ENCODE data around the gene TPM4. TPM values are rescaled to one million over a fixed set of nuclear protein-coding genes. Genes with fewer than 3 reads are reported as not detected.

The TPM4 gene
- total RNA-seq, 1 donor from 2014 or later, result 386 TPM

DNA sequence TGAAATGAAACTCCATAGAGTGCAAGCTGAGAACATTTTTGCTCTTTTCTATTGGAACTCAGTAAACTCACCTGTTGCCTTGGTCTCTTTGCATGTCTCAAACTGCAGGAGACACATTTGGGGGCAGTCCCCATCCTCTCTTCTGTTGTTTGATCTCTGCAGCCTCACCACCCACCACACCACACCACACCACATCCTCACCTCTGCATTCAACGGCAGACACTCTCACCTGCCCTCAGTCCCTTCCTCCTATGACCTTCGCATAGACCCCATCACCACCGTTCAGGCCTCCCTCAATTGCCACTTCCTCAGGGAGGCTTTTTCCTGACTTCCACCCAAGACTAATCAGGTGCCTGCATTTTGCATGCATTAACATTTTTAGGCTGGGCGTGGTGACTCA is 14.4 kb upstream of the TPM4 start:
- no peak for DNase-seq

DNA sequence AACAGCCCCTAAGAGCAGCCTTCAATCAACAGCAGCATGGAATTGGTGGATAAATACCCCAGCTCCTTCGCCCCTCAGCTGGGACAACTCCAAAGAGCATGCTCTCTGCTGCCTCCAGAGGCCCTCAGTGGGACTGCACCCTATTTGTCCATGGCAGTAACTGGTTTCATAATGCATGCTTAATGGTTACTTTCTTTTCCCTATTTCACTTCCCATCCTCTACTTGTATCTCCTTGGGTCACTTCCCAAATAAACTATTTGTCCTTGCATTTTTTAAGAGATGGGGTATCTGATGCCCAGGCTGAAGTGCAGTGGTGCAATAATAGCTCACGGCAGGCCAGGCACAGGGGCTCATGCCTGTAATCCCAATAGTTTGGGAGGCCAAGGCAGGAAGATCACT is 13.5 kb upstream of the TPM4 start:
- ATAC-seq (peak; percentile 81), DNase-seq (peak; percentile 81)
- TF ChIP-seq, protein P1, sequence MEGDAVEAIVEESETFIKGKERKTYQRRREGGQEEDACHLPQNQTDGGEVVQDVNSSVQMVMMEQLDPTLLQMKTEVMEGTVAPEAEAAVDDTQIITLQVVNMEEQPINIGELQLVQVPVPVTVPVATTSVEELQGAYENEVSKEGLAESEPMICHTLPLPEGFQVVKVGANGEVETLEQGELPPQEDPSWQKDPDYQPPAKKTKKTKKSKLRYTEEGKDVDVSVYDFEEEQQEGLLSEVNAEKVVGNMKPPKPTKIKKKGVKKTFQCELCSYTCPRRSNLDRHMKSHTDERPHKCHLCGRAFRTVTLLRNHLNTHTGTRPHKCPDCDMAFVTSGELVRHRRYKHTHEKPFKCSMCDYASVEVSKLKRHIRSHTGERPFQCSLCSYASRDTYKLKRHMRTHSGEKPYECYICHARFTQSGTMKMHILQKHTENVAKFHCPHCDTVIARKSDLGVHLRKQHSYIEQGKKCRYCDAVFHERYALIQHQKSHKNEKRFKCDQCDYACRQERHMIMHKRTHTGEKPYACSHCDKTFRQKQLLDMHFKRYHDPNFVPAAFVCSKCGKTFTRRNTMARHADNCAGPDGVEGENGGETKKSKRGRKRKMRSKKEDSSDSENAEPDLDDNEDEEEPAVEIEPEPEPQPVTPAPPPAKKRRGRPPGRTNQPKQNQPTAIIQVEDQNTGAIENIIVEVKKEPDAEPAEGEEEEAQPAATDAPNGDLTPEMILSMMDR (IDR thresholded peaks at IDR 0.05), result peak; percentile 88
- intact Hi-C loops (cut with DNase I), result no loop called here
- Histone ChIP-seq H3K36me3 (no peaks in the 10 kb centered on the region), H3K27ac (no peak overlapping the region), H3K4me3 (no peak overlapping the region), H3K4me1 (peaks cover 13% of the 10 kb centered on the region), H3K27me3 (no peaks in the 10 kb centered on the region), H3K9me3 (no peaks in the 10 kb centered on the region)

More for the DNA sequence above, 14.4 kb upstream of the TPM4 start:
- peaks cover 7% of the 10 kb centered on the region for H3K4me1 ChIP-seq
- no peaks in the 10 kb centered on the region for H3K27me3 ChIP-seq
- H3K36me3 ChIP-seq, result no peaks in the 10 kb centered on the region
- no peaks in the 10 kb centered on the region for H3K9me3 ChIP-seq
- intact Hi-C loops (cut with DNase I), result no loop called here
- ATAC-seq, result no peak
- TF ChIP-seq, protein P1 (IDR thresholded peaks at IDR 0.05), result no peak
- H3K4me3 ChIP-seq, result no peak overlapping the region
- no peak overlapping the region for H3K27ac ChIP-seq

DNA sequence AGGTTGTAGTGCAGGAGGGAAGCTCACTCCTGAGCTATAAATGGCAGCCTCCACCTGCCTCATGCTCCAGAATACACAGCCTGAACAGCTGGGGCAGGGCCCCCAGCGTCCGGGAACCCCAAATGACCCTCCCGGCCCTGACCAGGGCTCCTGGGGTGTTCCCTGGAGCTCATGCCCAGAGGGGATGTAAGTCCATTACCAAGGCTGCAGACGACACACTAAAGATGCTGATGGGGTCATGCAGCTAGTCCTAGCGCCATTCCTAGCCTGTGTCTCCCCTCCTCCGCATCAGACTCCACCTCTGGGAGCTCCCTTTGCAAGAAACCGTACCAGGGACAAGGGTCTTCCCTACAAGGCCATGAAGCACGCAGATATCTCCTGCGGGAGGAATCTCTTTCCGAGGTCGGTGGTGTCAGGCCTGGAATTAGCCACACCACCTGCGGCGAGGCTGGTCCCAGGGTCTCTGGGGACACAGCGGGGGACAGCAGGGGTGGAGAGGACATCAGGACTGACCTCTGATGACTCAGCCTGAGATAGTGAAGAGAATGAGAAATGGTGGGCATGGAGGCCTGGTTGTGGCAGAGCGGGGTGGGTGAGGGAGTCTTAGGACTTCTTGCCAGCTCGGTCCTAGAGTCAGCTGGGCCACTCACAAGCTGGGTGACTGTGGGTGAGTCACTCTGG is 11.9 kb upstream of the TPM4 start:
- no peak overlapping the region for H3K4me3 ChIP-seq
- H3K36me3 ChIP-seq, result no peaks in the 10 kb centered on the region
- H3K9me3 ChIP-seq, result no peaks in the 10 kb centered on the region
- DNase-seq, result no peak
- H3K27me3 ChIP-seq, result no peaks in the 10 kb centered on the region
- no peak overlapping the region for H3K27ac ChIP-seq
- intact Hi-C loops (cut with DNase I), result no loop called here
- no peak for ATAC-seq
- TF ChIP-seq, protein P1 (IDR thresholded peaks at IDR 0.05), result no peak
- H3K4me1 ChIP-seq, result peaks cover 13% of the 10 kb centered on the region

DNA sequence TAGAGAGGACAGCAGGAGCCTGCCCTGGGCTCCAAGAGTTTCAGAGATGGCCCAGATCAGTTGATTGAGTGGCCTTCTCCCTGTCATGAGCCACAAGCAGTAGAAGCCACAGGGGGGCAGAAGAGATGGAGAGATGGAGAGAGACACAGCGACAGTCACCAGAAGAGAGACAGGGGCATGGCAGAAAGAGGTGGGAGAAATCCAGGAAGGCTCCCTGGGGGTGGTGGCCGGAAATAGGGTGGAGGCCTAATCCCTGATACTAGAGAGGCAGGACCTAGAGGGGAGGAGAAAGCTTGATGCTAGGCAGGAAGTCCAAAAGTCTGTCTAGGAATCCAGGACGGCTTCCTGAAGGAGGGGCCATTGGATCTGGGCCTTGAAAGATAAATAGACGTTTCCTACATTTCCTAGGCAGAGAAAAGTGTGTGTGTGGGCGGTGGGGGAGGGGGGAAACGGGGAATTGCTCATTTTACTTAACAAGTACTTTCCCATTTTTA is 9.6 kb upstream of the TPM4 start:
- H3K4me3 ChIP-seq, result peak overlapping the region; percentile 50
- H3K27ac ChIP-seq, result peak overlapping the region; percentile 38
- TF ChIP-seq, protein P1 (IDR thresholded peaks at IDR 0.05), result peak; percentile 35
- DNase-seq, result no peak
- intact Hi-C loops (cut with DNase I), result no loop called here
- H3K4me1 ChIP-seq, result peaks cover 33% of the 10 kb centered on the region
- H3K36me3 ChIP-seq, result no peaks in the 10 kb centered on the region
- H3K27me3 ChIP-seq, result no peaks in the 10 kb centered on the region
- H3K9me3 ChIP-seq, result no peaks in the 10 kb centered on the region
- peak; percentile 52 for ATAC-seq

DNA sequence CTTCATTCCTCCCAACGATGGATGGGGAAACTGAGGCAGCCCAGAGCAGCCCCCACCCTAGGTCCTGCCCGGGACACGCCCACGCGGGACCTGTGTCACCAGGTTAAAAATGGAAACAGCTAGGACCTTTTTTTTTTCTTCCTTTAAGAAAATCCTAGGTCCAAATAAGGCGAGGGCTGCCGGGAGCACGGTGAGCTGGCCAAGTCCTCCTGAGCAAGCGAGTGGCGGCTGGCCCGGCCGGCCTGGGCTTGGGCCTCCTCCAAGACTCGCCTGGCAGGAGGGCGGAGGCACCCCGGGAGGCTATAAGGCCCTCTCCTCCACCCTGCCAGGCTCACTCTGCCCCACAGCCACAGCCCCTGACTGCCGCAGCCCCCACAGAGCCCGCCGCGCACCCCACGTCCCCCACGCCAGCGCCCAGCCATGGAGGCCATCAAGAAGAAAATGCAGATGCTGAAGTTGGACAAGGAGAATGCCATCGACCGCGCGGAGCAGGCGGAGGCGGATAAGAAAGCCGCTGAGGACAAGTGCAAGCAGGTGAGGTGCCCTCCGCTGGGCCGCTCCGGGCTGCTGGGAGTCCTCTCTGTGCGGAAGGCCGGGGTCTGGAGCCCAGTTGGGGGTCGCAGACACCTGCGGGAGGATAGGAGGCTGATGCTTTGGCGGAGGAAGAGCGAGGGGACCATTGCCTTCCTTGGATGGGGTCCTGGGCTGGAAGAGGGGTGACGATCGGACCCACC is 8.9 kb upstream of the TPM4 start:
- peak; percentile 88 for DNase-seq
- intact Hi-C loops (cut with DNase I), result no loop called here
- TF ChIP-seq, protein P1 (IDR thresholded peaks at IDR 0.05), result no peak
- ATAC-seq, result peak; percentile 60
- peak overlapping the region; percentile 50 for H3K4me3 ChIP-seq
- no peaks in the 10 kb centered on the region for H3K36me3 ChIP-seq
- no peaks in the 10 kb centered on the region for H3K27me3 ChIP-seq
- H3K27ac ChIP-seq, result peak overlapping the region; percentile 38
- no peaks in the 10 kb centered on the region for H3K9me3 ChIP-seq
- H3K4me1 ChIP-seq, result peaks cover 33% of the 10 kb centered on the region

Measured in upper lobe of right lung (tissue), 1 donor.